Fibroblast of skin of abdomen (primary cell): ENCODE measurements around the gene NR2C2.

Source experiments
- DNase-seq: peaks from one replicate; pipeline ENCODE4 v3.0.0-alpha.2; 2013

Gene NR2C2

GRCh38 chr3:15065550-15066007 is 118.2 kb downstream of the NR2C2 start:
- no peak for DNase-seq

- no peak for DNase-seq
Observed at GRCh38 chr3:15066467-15066866, 119.1 kb downstream of the NR2C2 start.

- no peak for DNase-seq
Observed at GRCh38 chr3:15069441-15069840, 122.1 kb downstream of the NR2C2 start.

GRCh38 chr3:15071699-15072098 is 124.3 kb downstream of the NR2C2 start:
- no peak for DNase-seq

- no peak for DNase-seq
Observed at GRCh38 chr3:15074500-15074899, 127.1 kb downstream of the NR2C2 start.

GRCh38 chr3:15079091-15079490 is 131.7 kb downstream of the NR2C2 start:
- no peak for DNase-seq

- no peak for DNase-seq
Observed at GRCh38 chr3:15081960-15082664, 134.7 kb downstream of the NR2C2 start.

GRCh38 chr3:15083252-15083651 is 135.9 kb downstream of the NR2C2 start:
- DNase-seq, result no peak

GRCh38 chr3:15086263-15086662 is 138.9 kb downstream of the NR2C2 start:
- DNase-seq, result no peak

GRCh38 chr3:15086699-15087098 is 139.3 kb downstream of the NR2C2 start:
- no peak for DNase-seq

- no peak for DNase-seq
Observed at GRCh38 chr3:15089201-15089600, 141.8 kb downstream of the NR2C2 start.

- DNase-seq, result no peak
Observed at GRCh38 chr3:15091575-15091974, 144.2 kb downstream of the NR2C2 start.

GRCh38 chr3:15092686-15093085 is 145.3 kb downstream of the NR2C2 start:
- no peak for DNase-seq

GRCh38 chr3:15094187-15094875 is 146.9 kb downstream of the NR2C2 start:
- DNase-seq, result no peak

- no peak for DNase-seq
Observed at GRCh38 chr3:15096046-15096445, 148.7 kb downstream of the NR2C2 start.

GRCh38 chr3:15097891-15098290 is 150.5 kb downstream of the NR2C2 start:
- no peak for DNase-seq
